Activated B cell treated with CpG ODN at 0.5 μM for 24 hours (primary cell): Measurements from ENCODE around the gene CAPZA1. TPM values are rescaled to one million over a fixed set of nuclear protein-coding genes. Genes with fewer than 3 reads are reported as not detected.

ENCODE experiments used
- ATAC-seq: fragments of 200-7000 bp; cut with Tn5 transposase; one replicate; pipeline ENCODE4 v1.10.0; 2021; ENCODE audit warnings: low read depth, mild to moderate bottlenecking, moderate library complexity
- CTCF ChIA-PET: fragments of 350-600 bp; sonication (Branson Sonifier 250); formaldehyde crosslinking; loops from one replicate; lab custom pipeline; 2021; ENCODE audit warnings: antibody characterized with exemption; lab: Charles Lee
- POLR2A ChIA-PET: fragments of 350-600 bp; sonication (Branson Sonifier 250); formaldehyde crosslinking; loops from one replicate; lab custom pipeline; 2021; ENCODE audit warnings: antibody characterized with exemption; lab: Charles Lee
- DNase-seq: peaks from one replicate; pipeline ENCODE4 v3.0.0; 2022
- H3K27ac Mint-ChIP-seq: one replicate; pipeline ENCODE4 v1.8.0; 2020; ENCODE audit warnings: mixed read lengths
- H3K27me3 Mint-ChIP-seq: one replicate; pipeline ENCODE4 v1.8.0; 2021; ENCODE audit warnings: mixed read lengths
- H3K36me3 Mint-ChIP-seq: one replicate; pipeline ENCODE4 v1.8.0; 2021; ENCODE audit warnings: low read depth, mixed read lengths
- H3K4me1 Mint-ChIP-seq: one replicate; pipeline ENCODE4 v1.8.0; 2021; ENCODE audit warnings: mixed read lengths
- H3K4me3 Mint-ChIP-seq: one replicate; pipeline ENCODE4 v1.8.0; 2020; ENCODE audit warnings: mild to moderate bottlenecking, mixed read lengths
- H3K9me3 Mint-ChIP-seq: one replicate; pipeline ENCODE4 v1.8.0; 2020; ENCODE audit warnings: mixed read lengths
- intact Hi-C: fragments of 100-400 bp; cut with micrococcal nuclease; formaldehyde crosslinking; loops from one replicate; pipeline ENCODE4 v1.15.1; 2024
- total RNA-seq: library from RNA; stranded (reverse); gene quantifications from 2 replicates; pipeline ENCODE4 v1.2.3, GENCODE V29; 2022
- TF ChIP-seq, protein P1 (sequence below): fragments of 200-600 bp; IDR thresholded peaks from one replicate; pipeline ENCODE4 v1.8.0; 2022; ENCODE audit warnings: antibody characterized with exemption, mild to moderate bottlenecking

The CAPZA1 gene
- total RNA-seq, 1 donor from 2014 or later: 227 TPM

DNA sequence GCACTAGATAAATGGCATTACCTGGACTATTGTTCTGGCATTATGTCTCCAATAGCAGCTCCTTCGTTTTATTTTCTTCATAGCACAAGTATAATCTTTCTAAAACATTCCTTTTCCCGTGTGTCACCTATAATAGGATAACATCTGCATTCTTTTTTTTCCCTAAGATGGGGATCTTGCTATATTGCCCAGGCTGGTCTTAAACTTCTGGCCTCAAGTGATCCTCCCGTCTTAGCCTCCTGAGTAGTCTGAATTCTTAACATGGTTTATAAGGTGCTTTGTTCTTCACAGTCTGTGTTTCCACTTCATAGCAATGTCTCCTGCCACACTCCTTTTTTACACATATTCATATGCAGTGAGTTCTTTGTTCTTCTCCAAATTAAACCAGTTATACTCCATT lies 46.2 kb downstream of the CAPZA1 start:
- intact Hi-C loops: no loop called here

DNA sequence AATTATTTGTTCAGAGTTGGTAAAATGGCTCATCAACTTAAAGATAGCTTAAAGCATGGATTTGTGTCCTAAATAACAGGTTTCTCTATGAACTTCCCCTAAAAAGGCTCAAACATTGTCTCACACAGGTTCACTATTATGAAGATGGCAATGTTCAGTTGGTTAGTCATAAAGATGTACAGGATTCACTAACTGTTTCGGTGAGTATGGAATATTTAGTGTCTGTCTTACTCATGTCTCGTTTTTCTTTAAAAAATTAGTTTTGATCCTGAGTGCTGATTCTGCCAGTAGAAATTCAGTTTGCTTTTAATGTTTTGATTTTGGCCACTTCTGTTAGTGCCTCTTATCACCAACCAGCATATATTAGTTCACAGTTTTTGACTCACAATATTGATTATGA lies 47.3 kb downstream of the CAPZA1 start:
- Mint-ChIP-seq H3K9me3 (no peaks in the 10 kb centered on the region), H3K27me3 (no peaks in the 10 kb centered on the region), H3K36me3 (peaks cover 84% of the 10 kb centered on the region), H3K4me3 (no peak overlapping the region), H3K4me1 (peaks cover 11% of the 10 kb centered on the region), H3K27ac (no peak overlapping the region)
- ChIA-PET POLR2A (no interaction called here), CTCF (no interaction called here)
- DNase-seq: no peak
- intact Hi-C loops: no loop called here
- no peak for ATAC-seq
- TF ChIP-seq, protein P1, sequence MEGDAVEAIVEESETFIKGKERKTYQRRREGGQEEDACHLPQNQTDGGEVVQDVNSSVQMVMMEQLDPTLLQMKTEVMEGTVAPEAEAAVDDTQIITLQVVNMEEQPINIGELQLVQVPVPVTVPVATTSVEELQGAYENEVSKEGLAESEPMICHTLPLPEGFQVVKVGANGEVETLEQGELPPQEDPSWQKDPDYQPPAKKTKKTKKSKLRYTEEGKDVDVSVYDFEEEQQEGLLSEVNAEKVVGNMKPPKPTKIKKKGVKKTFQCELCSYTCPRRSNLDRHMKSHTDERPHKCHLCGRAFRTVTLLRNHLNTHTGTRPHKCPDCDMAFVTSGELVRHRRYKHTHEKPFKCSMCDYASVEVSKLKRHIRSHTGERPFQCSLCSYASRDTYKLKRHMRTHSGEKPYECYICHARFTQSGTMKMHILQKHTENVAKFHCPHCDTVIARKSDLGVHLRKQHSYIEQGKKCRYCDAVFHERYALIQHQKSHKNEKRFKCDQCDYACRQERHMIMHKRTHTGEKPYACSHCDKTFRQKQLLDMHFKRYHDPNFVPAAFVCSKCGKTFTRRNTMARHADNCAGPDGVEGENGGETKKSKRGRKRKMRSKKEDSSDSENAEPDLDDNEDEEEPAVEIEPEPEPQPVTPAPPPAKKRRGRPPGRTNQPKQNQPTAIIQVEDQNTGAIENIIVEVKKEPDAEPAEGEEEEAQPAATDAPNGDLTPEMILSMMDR: no peak

More for the DNA sequence above, 46.2 kb downstream of the CAPZA1 start:
- Mint-ChIP-seq H3K36me3 (peaks cover 86% of the 10 kb centered on the region), H3K9me3 (no peaks in the 10 kb centered on the region), H3K4me1 (peaks cover 11% of the 10 kb centered on the region), H3K27ac (peak overlapping the region; percentile 14), H3K27me3 (no peaks in the 10 kb centered on the region), H3K4me3 (no peak overlapping the region)
- ChIA-PET CTCF (no interaction called here), POLR2A (interaction anchor here (0.5 kb wide), 1 partner anchor 81 kb away, joined by 3 read pairs; no protein-coding TSS in a partner anchor)
- no peak for ATAC-seq
- no peak for DNase-seq
- TF ChIP-seq, protein P1: no peak

DNA sequence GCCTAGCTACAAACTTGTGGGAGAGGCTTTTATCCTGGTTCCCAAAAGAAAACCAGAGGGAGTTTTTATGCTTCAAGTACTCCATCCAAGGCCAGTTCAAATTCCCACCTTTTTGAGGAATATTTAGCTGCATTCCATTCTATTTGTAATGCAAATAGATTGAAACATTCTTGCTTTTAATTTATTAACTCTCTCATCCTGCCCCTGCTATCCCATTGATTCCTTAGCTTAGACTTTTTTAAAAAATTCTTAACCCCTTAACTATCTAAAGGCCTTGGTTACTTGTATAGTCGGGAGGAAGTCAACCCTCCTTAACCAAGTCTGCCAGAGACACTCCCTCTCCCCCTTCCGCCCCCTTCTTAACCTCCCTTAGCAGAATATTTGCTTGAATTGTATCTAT lies 52.4 kb downstream of the CAPZA1 start:
- DNase-seq (no peak), ATAC-seq (no peak)
- peak overlapping the region; percentile 35 for H3K27ac Mint-ChIP-seq
- POLR2A ChIA-PET: interaction anchor here (4.7 kb wide), 1 partner anchor 53 kb away, joined by 39 read pairs; the partner anchor contains the start of genes CAPZA1 and ST7L
- H3K36me3 Mint-ChIP-seq: peaks cover 54% of the 10 kb centered on the region
- CTCF ChIA-PET: interaction anchor here (1.0 to 3.8 kb wide), 5 partner anchors 8 to 281 kb away, joined by 3 to 29 read pairs (median 5); partner anchors contain the start of gene PPM1J
- H3K9me3 Mint-ChIP-seq: no peaks in the 10 kb centered on the region
- intact Hi-C loops: loop anchor here (5.0 to 10.0 kb wide), 2 partner anchors 35 to 167 kb away; partner anchors contain the start of gene WNT2B
- TF ChIP-seq, protein P1: no peak
- H3K4me1 Mint-ChIP-seq: peaks cover 46% of the 10 kb centered on the region
- H3K27me3 Mint-ChIP-seq: no peaks in the 10 kb centered on the region
- H3K4me3 Mint-ChIP-seq: no peak overlapping the region

DNA sequence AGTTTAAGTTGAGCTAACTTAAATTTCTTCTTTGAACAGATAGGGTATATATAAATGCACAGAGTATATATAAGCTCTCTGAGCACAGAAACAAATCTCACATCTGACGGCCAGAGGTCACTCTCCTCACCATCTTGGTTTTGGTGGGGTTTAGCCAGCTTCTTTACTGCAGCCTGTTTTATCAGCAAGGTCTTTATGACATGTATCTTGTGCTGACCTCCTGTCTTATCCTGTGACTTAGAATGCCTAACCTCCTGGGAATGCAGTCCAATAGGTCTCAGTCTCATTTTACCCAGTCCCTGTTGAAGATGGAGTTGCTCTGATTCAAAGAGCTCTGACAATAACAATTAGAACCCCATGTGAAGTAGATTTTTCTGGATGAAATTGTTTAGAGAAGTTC lies 53.2 kb downstream of the CAPZA1 start:
- Mint-ChIP-seq H3K27me3 (no peaks in the 10 kb centered on the region), H3K4me1 (peaks cover 46% of the 10 kb centered on the region), H3K36me3 (peaks cover 47% of the 10 kb centered on the region), H3K9me3 (no peaks in the 10 kb centered on the region), H3K4me3 (no peak overlapping the region), H3K27ac (peak overlapping the region; percentile 51)
- TF ChIP-seq, protein P1: no peak
- CTCF ChIA-PET: interaction anchor here (0.7 to 3.8 kb wide), 9 partner anchors 9 to 282 kb away, joined by 3 to 29 read pairs (median 5); partner anchors contain the start of genes PPM1J and RHOC
- DNase-seq: no peak
- intact Hi-C loops: loop anchor here (5.0 to 10.0 kb wide), 2 partner anchors 36 to 168 kb away; partner anchors contain the start of gene WNT2B
- no peak for ATAC-seq
- POLR2A ChIA-PET: interaction anchor here (3.6 to 4.7 kb wide), 2 partner anchors 43 to 54 kb away, joined by 13 to 39 read pairs; partner anchors contain the start of genes CAPZA1, PPM1J and ST7L
